Dendritic cell treated with granulocyte-macrophage colony-stimulating factor and Interleukin-4, amounts not matched to agents 40 ng/mL and 50 ng/mL, for 4 days (primary cell): Measurements from ENCODE around the gene ANAPC7.
"Not testable (repeated sequence)": the region's sequence is repeated elsewhere in the genome, so short reads cannot be mapped to it uniquely, and the experiment has no call there.

Experiments used
- H3K27ac Mint-ChIP-seq: one replicate; pipeline ENCODE4 v1.8.0; 2022; ENCODE audit warnings: mild to moderate bottlenecking, mixed read lengths
- H3K27me3 Mint-ChIP-seq: one replicate; pipeline ENCODE4 v1.8.0; 2022; ENCODE audit warnings: mild to moderate bottlenecking, mixed read lengths
- H3K36me3 Mint-ChIP-seq: one replicate; pipeline ENCODE4 v1.8.0; 2022; ENCODE audit warnings: low read depth, mixed read lengths
- H3K4me1 Mint-ChIP-seq: one replicate; pipeline ENCODE4 v1.8.0; 2022; ENCODE audit warnings: low read depth, mixed read lengths
- H3K4me3 Mint-ChIP-seq: one replicate; pipeline ENCODE4 v1.8.0; 2022; ENCODE audit warnings: mild to moderate bottlenecking, moderate library complexity, mixed read lengths
- H3K9me3 Mint-ChIP-seq: one replicate; pipeline ENCODE4 v1.8.0; 2022; ENCODE audit warnings: mixed read lengths
- intact Hi-C: fragments of 100-400 bp; cut with micrococcal nuclease; formaldehyde crosslinking; loops from one replicate; pipeline ENCODE4 v1.15.0; 2022

Gene ANAPC7

DNA sequence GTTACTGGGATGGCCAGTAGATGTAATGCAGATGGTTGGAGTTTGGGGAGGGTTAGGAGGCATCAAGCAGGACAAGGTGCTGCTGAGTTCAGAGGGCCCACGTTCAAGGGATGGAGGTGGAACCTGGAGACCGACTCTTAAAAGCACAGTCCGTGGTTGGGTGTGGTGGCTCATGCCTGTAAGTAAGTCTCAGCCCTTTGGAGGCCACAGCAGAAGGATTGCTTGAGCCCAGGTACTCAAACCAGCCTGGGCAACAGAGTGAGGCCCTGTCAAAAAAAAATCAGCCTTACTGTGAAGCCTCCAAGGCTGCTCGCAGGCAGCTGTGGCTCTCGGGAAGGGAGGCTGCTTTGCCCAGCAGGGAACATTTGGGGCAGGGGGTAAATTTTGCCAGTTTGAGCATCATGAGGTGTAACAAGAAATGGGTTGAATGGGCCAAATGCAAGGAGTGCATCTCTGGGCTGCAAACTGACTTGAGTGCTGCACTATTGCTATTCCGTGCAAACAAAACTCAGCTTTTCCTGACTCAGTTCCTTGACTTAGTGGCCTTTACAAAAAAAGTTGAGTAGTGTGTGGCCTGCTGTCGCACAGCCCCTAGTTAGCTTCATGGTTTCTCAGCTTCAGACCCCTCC lies 55.0 kb downstream of the ANAPC7 start:
- no peaks in the 10 kb centered on the region for H3K9me3 Mint-ChIP-seq
- no peak overlapping the region for H3K4me3 Mint-ChIP-seq
- H3K27me3 Mint-ChIP-seq: no peaks in the 10 kb centered on the region
- peaks cover 67% of the 10 kb centered on the region for H3K4me1 Mint-ChIP-seq
- H3K27ac Mint-ChIP-seq: peak overlapping the region; percentile 68
- H3K36me3 Mint-ChIP-seq: peaks cover 73% of the 10 kb centered on the region
- intact Hi-C loops: no loop called here

- Mint-ChIP-seq H3K27ac (no peak overlapping the region), H3K9me3 (no peaks in the 10 kb centered on the region), H3K36me3 (peaks cover 81% of the 10 kb centered on the region), H3K4me3 (no peak overlapping the region), H3K4me1 (peaks cover 69% of the 10 kb centered on the region), H3K27me3 (no peaks in the 10 kb centered on the region)
- intact Hi-C loops: no loop called here
Observed at GRCh38 chr12:110347767-110348166, 55.7 kb downstream of the ANAPC7 start.

DNA sequence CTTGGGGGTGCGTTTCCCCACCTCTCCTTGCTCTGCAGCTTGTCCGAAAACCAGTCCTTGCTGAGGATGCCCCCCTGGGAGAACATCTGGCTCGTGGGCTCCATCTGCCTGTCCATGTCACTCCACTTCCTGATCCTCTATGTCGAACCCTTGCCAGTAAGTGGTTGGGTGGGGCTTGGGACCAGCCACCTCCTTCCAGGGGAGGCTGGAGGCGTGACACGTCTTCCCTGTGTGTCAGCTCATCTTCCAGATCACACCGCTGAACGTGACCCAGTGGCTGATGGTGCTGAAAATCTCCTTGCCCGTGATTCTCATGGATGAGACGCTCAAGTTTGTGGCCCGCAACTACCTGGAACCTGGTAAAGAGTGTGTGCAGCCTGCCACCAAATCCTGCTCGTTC lies 57.5 kb downstream of the ANAPC7 start:
- intact Hi-C loops: no loop called here
- peaks cover 92% of the 10 kb centered on the region for H3K36me3 Mint-ChIP-seq
- H3K9me3 Mint-ChIP-seq: no peaks in the 10 kb centered on the region
- H3K4me1 Mint-ChIP-seq: peaks cover 69% of the 10 kb centered on the region
- H3K4me3 Mint-ChIP-seq: no peak overlapping the region
- H3K27me3 Mint-ChIP-seq: no peaks in the 10 kb centered on the region
- H3K27ac Mint-ChIP-seq: peak overlapping the region; percentile 80

- Mint-ChIP-seq H3K9me3 (no peaks in the 10 kb centered on the region), H3K4me1 (peaks cover 68% of the 10 kb centered on the region), H3K36me3 (peaks cover 94% of the 10 kb centered on the region), H3K27me3 (no peaks in the 10 kb centered on the region), H3K4me3 (peak overlapping the region; percentile 13), H3K27ac (peak overlapping the region; percentile 80)
- intact Hi-C loops: no loop called here
Observed at GRCh38 chr12:110345176-110345661, 58.3 kb downstream of the ANAPC7 start.

- H3K27ac Mint-ChIP-seq: peak overlapping the region; percentile 80
- no peaks in the 10 kb centered on the region for H3K27me3 Mint-ChIP-seq
- H3K36me3 Mint-ChIP-seq: peaks cover 99% of the 10 kb centered on the region
- no peaks in the 10 kb centered on the region for H3K9me3 Mint-ChIP-seq
- intact Hi-C loops: no loop called here
- H3K4me3 Mint-ChIP-seq: no peak overlapping the region
- H3K4me1 Mint-ChIP-seq: peaks cover 62% of the 10 kb centered on the region
Observed at GRCh38 chr12:110344657-110345056, 58.9 kb downstream of the ANAPC7 start.

GRCh38 chr12:110343736-110344555 lies 59.6 kb downstream of the ANAPC7 start:
- H3K27ac Mint-ChIP-seq: peak overlapping the region; percentile 80
- no peaks in the 10 kb centered on the region for H3K9me3 Mint-ChIP-seq
- no peak overlapping the region for H3K4me3 Mint-ChIP-seq
- H3K4me1 Mint-ChIP-seq: peaks cover 55% of the 10 kb centered on the region
- H3K27me3 Mint-ChIP-seq: no peaks in the 10 kb centered on the region
- intact Hi-C loops: no loop called here
- peaks cover 99% of the 10 kb centered on the region for H3K36me3 Mint-ChIP-seq

DNA sequence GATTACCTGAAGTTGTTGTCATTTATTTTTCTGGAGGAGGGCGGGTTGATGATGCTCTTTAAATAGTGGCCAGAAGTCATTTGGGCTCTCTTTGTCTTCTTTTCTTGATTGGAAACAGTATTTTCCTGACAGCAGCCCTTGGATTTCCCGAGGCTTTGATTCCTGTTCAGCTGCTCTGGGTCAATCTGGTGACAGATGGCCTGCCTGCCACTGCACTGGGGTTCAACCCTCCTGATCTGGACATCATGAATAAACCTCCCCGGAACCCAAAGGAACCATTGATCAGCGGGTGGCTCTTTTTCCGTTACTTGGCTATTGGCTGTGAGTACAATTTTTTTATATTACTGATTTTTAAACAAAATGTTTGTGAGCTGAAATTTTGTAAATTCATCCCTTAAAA lies 60.4 kb downstream of the ANAPC7 start:
- intact Hi-C loops: no loop called here
- peaks cover 100% of the 10 kb centered on the region for H3K36me3 Mint-ChIP-seq
- no peaks in the 10 kb centered on the region for H3K9me3 Mint-ChIP-seq
- no peaks in the 10 kb centered on the region for H3K27me3 Mint-ChIP-seq
- no peak overlapping the region for H3K4me3 Mint-ChIP-seq
- H3K4me1 Mint-ChIP-seq: peaks cover 48% of the 10 kb centered on the region
- peak overlapping the region; percentile 45 for H3K27ac Mint-ChIP-seq

- Mint-ChIP-seq H3K36me3 (peaks cover 100% of the 10 kb centered on the region), H3K27ac (no peak overlapping the region), H3K9me3 (no peaks in the 10 kb centered on the region), H3K4me1 (peaks cover 44% of the 10 kb centered on the region), H3K27me3 (no peaks in the 10 kb centered on the region), H3K4me3 (no peak overlapping the region)
- intact Hi-C loops: no loop called here
Observed at GRCh38 chr12:110342157-110342556, 61.4 kb downstream of the ANAPC7 start.

- H3K27ac Mint-ChIP-seq: no peak overlapping the region
- H3K27me3 Mint-ChIP-seq: no peaks in the 10 kb centered on the region
- peaks cover 36% of the 10 kb centered on the region for H3K4me1 Mint-ChIP-seq
- intact Hi-C loops: no loop called here
- no peak overlapping the region for H3K4me3 Mint-ChIP-seq
- H3K36me3 Mint-ChIP-seq: peaks cover 100% of the 10 kb centered on the region
- H3K9me3 Mint-ChIP-seq: no peaks in the 10 kb centered on the region
Observed at GRCh38 chr12:110340706-110341105, 62.8 kb downstream of the ANAPC7 start.

DNA sequence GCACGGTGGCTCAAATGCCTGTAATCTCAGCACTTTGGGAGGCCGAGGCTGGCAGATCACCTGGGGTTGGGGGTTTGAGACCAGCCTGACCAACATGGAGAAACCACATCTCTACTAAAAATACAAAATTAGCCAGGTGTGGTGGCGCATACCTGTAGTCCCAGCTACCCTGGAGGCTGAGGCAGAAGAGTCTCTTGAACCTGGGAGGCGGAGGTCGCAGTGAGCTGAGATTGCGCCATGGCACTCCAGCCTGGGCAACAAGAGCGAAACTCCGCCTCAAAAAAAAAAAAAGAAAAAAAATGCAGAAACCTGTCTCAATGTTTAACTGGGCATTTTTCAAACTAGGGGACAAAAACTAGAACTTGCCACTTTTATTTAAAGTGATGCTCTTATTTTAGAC lies 63.2 kb downstream of the ANAPC7 start:
- intact Hi-C loops, H3K27ac Mint-ChIP-seq, H3K4me3 Mint-ChIP-seq, H3K27me3 Mint-ChIP-seq, H3K9me3 Mint-ChIP-seq: not testable (repeated sequence)
- peaks cover 100% of the 10 kb centered on the region for H3K36me3 Mint-ChIP-seq
- H3K4me1 Mint-ChIP-seq: peaks cover 31% of the 10 kb centered on the region

- intact Hi-C loops: no loop called here
- Mint-ChIP-seq H3K27ac (no peak overlapping the region), H3K4me1 (peaks cover 22% of the 10 kb centered on the region), H3K9me3 (no peaks in the 10 kb centered on the region), H3K4me3 (no peak overlapping the region), H3K27me3 (no peaks in the 10 kb centered on the region), H3K36me3 (peaks cover 100% of the 10 kb centered on the region)
Observed at GRCh38 chr12:110339184-110339952, 64.1 kb downstream of the ANAPC7 start.

GRCh38 chr12:110338754-110339153 lies 64.8 kb downstream of the ANAPC7 start:
- no peaks in the 10 kb centered on the region for H3K9me3 Mint-ChIP-seq
- intact Hi-C loops: no loop called here
- H3K27me3 Mint-ChIP-seq: no peaks in the 10 kb centered on the region
- no peak overlapping the region for H3K27ac Mint-ChIP-seq
- H3K4me3 Mint-ChIP-seq: no peak overlapping the region
- peaks cover 100% of the 10 kb centered on the region for H3K36me3 Mint-ChIP-seq
- H3K4me1 Mint-ChIP-seq: peaks cover 16% of the 10 kb centered on the region

- Mint-ChIP-seq H3K27me3 (no peaks in the 10 kb centered on the region), H3K9me3 (no peaks in the 10 kb centered on the region), H3K4me3 (no peak overlapping the region), H3K27ac (peak overlapping the region; percentile 7), H3K4me1 (peaks cover 10% of the 10 kb centered on the region), H3K36me3 (peaks cover 100% of the 10 kb centered on the region)
- intact Hi-C loops: no loop called here
Observed at GRCh38 chr12:110337912-110338710, 65.4 kb downstream of the ANAPC7 start.
